Mesodermal cell (in vitro differentiated cells): ENCODE results near the gene BAIAP3.

ENCODE experiments used
- H3K27ac ChIP-seq: 2 replicates; pipeline ENCODE4 v1.7.0; 2013; ENCODE audit warnings: mild to moderate bottlenecking, low read depth, low read length, moderate library complexity; ENCODE audit not compliant: severe bottlenecking
- H3K36me3 ChIP-seq: 2 replicates; pipeline ENCODE4 v1.7.1; 2013; ENCODE audit warnings: mild to moderate bottlenecking, low read length, moderate library complexity; ENCODE audit not compliant: control insufficient read depth, insufficient read depth
- H3K4me1 ChIP-seq: one replicate; pipeline ENCODE4 v1.7.1; 2013; ENCODE audit warnings: mild to moderate bottlenecking, low read length; ENCODE audit not compliant: insufficient read depth, control insufficient read depth, poor library complexity, severe bottlenecking
- H3K4me3 ChIP-seq: 2 replicates; pipeline ENCODE4 v1.7.0; 2013; ENCODE audit warnings: low read length, control low read depth, mild to moderate bottlenecking; ENCODE audit not compliant: insufficient read depth, poor library complexity, severe bottlenecking; ENCODE audit errors: extremely low read depth
- H3K9me3 ChIP-seq: 2 replicates; pipeline ENCODE4 v1.7.1; 2013; ENCODE audit warnings: mild to moderate bottlenecking, low read length, moderate library complexity; ENCODE audit not compliant: control insufficient read depth
- WGBS, 2 experiments: methylation state at CpG; one replicate each; pipeline ENCODE4 v1.1.5; 2013; ENCODE audit warnings: missing lambda C conversion rate in 2 of 2; ENCODE audit not compliant: insufficient coverage in 2 of 2; 5-methylcytosine and 5-hydroxymethylcytosine counted together

Gene BAIAP3

DNA sequence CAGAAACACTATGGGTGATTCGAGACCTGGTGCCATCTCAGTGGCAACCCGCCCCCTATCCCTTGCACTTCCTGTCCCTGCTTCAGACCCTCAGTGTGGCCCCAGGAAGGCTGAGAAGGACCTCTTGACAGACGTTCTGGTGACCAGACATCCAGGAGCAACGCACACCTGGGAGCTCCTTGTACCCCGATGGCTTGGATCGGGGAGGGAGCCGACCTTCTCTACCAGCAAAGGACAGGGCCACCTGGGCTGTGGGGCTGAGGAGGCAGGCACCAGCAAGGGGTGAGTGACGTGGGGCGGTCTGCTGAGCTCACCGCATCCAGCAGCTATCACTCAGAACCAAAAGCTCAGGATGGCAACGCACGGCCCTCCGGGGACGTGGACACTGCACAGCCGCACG is 53.9 kb downstream of the BAIAP3 start:
- Histone ChIP-seq H3K27ac (no peak overlapping the region), H3K4me3 (no peak overlapping the region), H3K4me1 (no peaks in the 10 kb centered on the region), H3K36me3 (peaks cover 15% of the 10 kb centered on the region), H3K9me3 (no peaks in the 10 kb centered on the region)
- 94% methylated on average over 15 to 16 of the region's 16 CpGs for WGBS, 2 experiments

DNA sequence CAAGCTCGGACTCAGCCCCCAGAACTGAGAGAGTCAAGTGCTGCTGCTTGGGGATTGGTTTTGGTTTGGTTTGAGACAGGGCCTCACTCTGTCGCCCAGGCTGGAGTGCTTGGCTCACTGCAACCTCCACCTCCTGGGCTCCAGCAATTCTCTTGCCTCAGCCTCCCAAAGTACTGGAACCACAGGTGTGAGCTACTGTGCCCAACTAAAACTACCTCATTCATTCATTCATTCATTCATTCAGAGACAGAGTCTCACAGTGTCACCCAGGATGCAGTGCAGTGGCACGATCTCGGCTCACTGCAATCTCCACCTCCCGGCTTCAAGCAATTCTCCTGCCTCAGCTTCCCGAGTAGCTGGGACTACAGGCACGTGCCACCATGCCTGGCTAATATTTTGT is 56.3 kb downstream of the BAIAP3 start:
- peaks cover 25% of the 10 kb centered on the region for H3K36me3 ChIP-seq
- no peak overlapping the region for H3K27ac ChIP-seq
- no peaks in the 10 kb centered on the region for H3K4me1 ChIP-seq
- 93 to 99% methylated on average over 3 to 6 of the region's 7 CpGs for WGBS, 2 experiments
- no peaks in the 10 kb centered on the region for H3K9me3 ChIP-seq
- H3K4me3 ChIP-seq: no peak overlapping the region

DNA sequence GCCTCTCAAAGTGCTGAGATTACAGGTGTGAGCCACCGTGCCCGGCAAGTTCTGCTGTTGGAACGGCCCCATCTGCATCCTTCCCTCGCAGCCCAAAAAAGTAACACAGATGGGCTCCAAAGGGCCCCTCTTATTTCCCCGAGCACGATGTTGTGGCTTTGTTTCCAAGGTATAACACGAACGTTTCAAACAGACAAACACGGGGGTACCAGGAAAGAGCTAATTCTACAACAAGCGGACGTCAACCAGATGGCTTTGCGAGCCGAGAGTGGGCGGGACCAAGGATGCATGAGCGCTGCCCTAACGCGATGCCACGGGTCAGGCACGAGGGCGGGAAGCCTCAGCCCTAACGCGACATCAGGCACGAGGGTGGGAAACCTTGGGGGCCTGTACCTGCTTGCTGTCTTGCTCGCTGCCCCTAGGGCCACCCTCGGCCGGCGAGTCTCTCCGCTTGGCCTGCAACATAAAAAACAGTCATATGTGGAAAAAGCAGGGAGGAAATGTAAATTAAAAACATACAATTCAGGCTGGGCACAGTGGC is 56.9 kb downstream of the BAIAP3 start:
- no peak overlapping the region for H3K27ac ChIP-seq
- H3K4me1 ChIP-seq: no peaks in the 10 kb centered on the region
- no peak overlapping the region for H3K4me3 ChIP-seq
- no peaks in the 10 kb centered on the region for H3K9me3 ChIP-seq
- H3K36me3 ChIP-seq: peaks cover 25% of the 10 kb centered on the region
- WGBS, 2 experiments: 92 to 96% methylated on average over 23 to 28 of the region's 28 CpGs

DNA sequence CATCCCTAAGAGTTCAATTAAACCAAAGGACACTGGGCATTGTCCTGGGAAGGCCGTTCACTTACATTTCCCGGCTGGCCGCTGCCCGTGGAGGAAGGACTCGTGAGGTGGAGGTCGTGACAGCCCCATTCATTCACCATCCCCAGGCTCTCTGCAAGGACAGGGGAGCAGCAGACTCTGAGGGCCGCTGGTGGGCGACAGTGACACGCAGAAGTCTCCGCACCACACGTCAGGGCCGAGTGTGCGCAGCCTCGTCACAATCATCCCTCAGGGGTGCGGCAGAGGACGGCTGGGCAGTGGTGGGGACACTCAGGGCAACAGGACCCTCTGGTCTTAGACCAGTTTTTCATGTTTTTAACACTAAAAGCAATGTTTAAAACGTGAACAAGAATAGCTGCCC is 59.4 kb downstream of the BAIAP3 start:
- WGBS, 2 experiments: 91 to 95% methylated on average over 16 of the region's 17 CpGs
- Histone ChIP-seq H3K4me1 (no peaks in the 10 kb centered on the region), H3K4me3 (no peak overlapping the region)

DNA sequence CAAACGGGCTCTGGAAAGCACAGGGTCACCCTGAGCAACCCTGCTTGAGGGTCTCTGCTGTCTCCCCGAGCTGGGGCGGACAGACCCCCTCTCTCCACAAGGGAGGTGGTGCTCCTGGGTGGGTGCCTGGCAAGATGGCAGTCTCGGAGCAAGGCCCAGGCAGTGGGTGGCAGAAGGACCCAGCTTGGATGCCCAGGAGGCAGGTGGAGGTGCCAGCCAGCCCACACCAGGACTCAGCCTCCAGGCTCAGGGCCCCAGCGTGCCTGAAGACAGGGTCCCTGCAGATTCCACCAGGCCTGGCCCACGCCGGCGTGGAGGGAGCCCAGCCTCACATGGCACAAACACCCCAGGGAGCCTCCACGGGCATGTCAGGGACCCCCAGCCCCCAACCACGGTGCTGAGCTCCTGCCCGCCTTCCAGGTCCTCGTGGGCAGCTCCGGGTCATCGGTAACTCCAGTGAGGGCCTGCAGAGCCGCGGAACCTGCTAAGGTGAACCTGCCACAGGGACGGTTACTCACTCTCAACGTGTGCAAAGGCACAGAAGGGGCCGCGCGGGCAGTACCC is 60.2 kb downstream of the BAIAP3 start:
- H3K36me3 ChIP-seq: peaks cover 22% of the 10 kb centered on the region
- H3K9me3 ChIP-seq: no peaks in the 10 kb centered on the region
- H3K4me3 ChIP-seq: no peak overlapping the region
- no peaks in the 10 kb centered on the region for H3K4me1 ChIP-seq
- no peak overlapping the region for H3K27ac ChIP-seq
- WGBS, 2 experiments: 97% methylated on average over 17 to 19 of the region's 21 CpGs

More for the DNA sequence above, 59.4 kb downstream of the BAIAP3 start:
- no peak overlapping the region for H3K27ac ChIP-seq
- H3K36me3 ChIP-seq: peaks cover 22% of the 10 kb centered on the region
- H3K9me3 ChIP-seq: no peaks in the 10 kb centered on the region

DNA sequence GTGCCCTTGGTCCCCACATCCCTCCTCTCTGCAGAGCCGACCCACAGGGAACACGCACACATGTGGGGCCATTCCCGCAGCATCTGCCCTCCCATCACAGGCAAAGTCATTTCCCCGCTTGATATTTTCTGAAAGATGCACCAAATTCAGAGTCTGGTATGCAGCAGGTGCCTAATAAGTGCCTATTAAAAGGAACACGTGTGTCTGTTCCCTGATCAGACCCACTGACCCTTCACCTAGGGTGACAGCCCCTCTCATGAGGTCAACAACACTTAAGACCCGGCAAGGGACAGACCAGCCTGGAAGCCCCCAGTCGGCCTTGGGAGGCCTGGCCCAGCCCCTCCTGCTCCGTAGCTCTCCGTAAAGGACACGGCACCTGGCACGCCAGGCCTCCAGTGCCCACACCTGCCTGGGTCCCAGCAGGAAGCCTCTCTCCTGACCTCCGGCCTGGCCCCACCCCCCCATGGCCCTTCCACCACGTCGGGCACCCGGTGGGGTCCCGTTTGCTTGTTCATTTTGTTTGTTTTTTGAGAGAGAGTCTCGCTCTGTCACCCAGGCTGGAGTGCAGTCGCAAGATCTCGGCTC is 61.0 kb downstream of the BAIAP3 start:
- 94 to 95% methylated on average over 17 to 18 of the region's 19 CpGs for WGBS, 2 experiments
- Histone ChIP-seq H3K27ac (no peak overlapping the region), H3K4me3 (no peak overlapping the region), H3K9me3 (no peaks in the 10 kb centered on the region), H3K4me1 (no peaks in the 10 kb centered on the region), H3K36me3 (peaks cover 19% of the 10 kb centered on the region)

DNA sequence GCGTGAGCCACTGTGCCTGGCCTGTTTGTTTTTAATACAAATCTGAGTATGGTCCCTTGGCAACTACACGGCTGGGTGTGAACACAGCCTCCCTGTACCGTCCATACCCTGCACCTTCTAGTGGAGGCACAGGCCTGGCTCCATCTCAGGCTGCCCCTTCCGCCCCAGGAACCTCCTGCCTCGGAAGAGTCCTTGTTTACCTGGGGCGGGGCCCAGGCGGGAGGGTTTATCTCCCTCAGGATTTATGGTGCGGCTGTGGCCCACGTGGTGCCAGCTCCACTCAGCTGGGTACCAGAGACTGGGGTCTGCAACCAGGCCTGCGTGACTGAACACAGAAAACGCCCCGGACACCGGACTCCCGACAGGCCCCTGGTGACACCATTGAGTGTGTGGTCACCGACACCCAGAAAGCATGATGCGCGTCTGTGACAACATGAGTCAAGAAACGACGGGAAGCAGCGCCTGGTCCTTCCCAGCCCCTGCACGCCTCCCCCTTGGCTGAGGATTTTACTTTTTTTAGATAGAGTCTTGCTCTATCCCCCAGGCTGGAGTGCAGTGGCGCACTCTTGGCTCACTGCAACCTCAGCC is 62.1 kb downstream of the BAIAP3 start:
- H3K27ac ChIP-seq: no peak overlapping the region
- H3K9me3 ChIP-seq: no peaks in the 10 kb centered on the region
- H3K4me1 ChIP-seq: no peaks in the 10 kb centered on the region
- WGBS, 2 experiments: 96 to 97% methylated on average over 21 to 22 of the region's 22 CpGs
- H3K36me3 ChIP-seq: peaks cover 15% of the 10 kb centered on the region
- H3K4me3 ChIP-seq: no peak overlapping the region

DNA sequence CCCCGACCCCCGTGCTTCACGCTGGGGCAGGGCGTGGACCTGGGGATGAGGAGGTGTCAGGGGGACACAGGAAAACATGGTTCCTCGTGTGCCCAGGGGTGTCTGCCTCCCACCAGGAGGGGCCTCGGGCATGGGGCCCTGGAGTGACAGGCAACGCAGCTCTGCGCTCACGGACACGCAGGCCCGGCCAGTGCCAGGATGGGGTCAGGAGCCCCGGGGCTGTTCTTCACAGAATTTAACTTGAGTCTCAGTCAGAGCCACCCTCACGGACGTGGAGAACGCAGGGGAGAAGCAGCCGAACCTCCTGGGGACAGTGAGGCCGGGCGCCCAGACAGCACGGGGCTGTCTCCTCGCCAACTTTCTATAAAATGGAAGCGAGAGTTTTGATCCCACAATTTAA is 64.3 kb downstream of the BAIAP3 start:
- Histone ChIP-seq H3K4me3 (no peak overlapping the region), H3K36me3 (peaks cover 30% of the 10 kb centered on the region), H3K4me1 (no peaks in the 10 kb centered on the region), H3K27ac (no peak overlapping the region), H3K9me3 (no peaks in the 10 kb centered on the region)
- 96 to 97% methylated on average over 16 to 18 of the region's 21 CpGs for WGBS, 2 experiments

DNA sequence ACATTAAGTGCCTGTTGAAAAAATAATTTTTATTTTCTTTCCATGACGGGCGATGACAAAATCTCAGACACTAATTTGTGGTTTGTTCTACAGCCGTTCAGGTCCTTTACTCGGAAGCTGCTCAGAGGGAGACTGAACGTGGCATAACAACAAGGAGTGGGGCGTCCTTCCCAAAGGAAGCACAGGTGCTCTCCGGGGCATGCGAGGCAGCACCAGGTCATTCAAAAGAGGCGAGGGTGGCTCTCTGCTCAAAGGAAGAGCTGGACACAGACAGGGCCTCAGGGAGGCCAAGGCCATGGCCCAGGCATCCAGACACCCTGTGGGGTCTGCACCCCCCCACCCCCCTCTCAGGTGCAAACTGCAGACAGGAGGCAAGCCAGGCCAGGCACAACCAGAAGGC is 64.9 kb downstream of the BAIAP3 start:
- Histone ChIP-seq H3K9me3 (no peaks in the 10 kb centered on the region), H3K27ac (no peak overlapping the region), H3K36me3 (peaks cover 24% of the 10 kb centered on the region), H3K4me1 (no peaks in the 10 kb centered on the region), H3K4me3 (no peak overlapping the region)
- WGBS, 2 experiments: 97 to 99% methylated on average over 5 to 9 of the region's 9 CpGs
